ENCODE data around the gene MTHFD2L. TPM values are rescaled to one million over a fixed set of nuclear protein-coding genes. Genes with fewer than 3 reads are reported as not detected.

Gene MTHFD2L
- total RNA-seq, 1 donor from 2014 or later: 14.6 TPM

- Mint-ChIP-seq H3K4me1 (ENCODE audit: unreplicated experiment) (no peaks in the 10 kb centered on the region), H3K36me3 (no peaks in the 10 kb centered on the region), H3K27me3 (no peaks in the 10 kb centered on the region), H3K27ac (no peak overlapping the region), H3K4me3 (no peak overlapping the region), H3K9me3 (peaks cover 8% of the 10 kb centered on the region)
- no peak for TF ChIP-seq CTCF (conservative IDR thresholded peaks at IDR 0.05)
- DNase-seq (ENCODE audit: extremely low spot score, unreplicated experiment): no peak
Measured at GRCh38 chr4:74327762-74328161, 169.8 kb downstream of the MTHFD2L start.

DNA sequence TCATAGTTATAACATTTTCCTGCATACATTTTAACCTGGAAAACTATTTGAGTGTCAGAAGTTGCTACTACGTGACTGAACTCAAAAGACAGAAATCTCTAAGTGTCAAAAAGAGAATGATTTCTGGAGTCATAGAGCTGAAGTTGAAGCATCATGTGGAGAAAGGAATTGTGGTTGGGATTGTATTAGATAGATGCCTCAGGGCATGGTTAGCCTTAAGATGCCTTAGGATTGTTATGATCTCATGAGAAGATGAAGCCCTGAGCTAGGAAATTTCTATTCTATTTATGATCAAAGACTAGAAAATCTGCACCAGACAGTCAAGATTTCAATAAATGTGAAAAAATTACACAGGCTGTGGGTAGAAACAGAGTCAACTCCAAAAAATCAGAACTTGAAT lies 170.6 kb downstream of the MTHFD2L start:
- Mint-ChIP-seq H3K9me3 (peaks cover 8% of the 10 kb centered on the region), H3K4me3 (no peak overlapping the region), H3K4me1 (ENCODE audit: unreplicated experiment) (no peaks in the 10 kb centered on the region), H3K27ac (no peak overlapping the region), H3K36me3 (no peaks in the 10 kb centered on the region), H3K27me3 (no peaks in the 10 kb centered on the region)
- no peak for TF ChIP-seq CTCF (conservative IDR thresholded peaks at IDR 0.05)
- DNase-seq (ENCODE audit: extremely low spot score, unreplicated experiment): no peak

GRCh38 chr4:74329307-74329706 lies 171.4 kb downstream of the MTHFD2L start:
- Mint-ChIP-seq H3K4me1 (ENCODE audit: unreplicated experiment) (no peaks in the 10 kb centered on the region), H3K27ac (no peak overlapping the region), H3K9me3 (peaks cover 8% of the 10 kb centered on the region), H3K4me3 (no peak overlapping the region), H3K27me3 (no peaks in the 10 kb centered on the region), H3K36me3 (no peaks in the 10 kb centered on the region)
- no peak for TF ChIP-seq CTCF (conservative IDR thresholded peaks at IDR 0.05)
- DNase-seq (ENCODE audit: extremely low spot score, unreplicated experiment): no peak

DNA sequence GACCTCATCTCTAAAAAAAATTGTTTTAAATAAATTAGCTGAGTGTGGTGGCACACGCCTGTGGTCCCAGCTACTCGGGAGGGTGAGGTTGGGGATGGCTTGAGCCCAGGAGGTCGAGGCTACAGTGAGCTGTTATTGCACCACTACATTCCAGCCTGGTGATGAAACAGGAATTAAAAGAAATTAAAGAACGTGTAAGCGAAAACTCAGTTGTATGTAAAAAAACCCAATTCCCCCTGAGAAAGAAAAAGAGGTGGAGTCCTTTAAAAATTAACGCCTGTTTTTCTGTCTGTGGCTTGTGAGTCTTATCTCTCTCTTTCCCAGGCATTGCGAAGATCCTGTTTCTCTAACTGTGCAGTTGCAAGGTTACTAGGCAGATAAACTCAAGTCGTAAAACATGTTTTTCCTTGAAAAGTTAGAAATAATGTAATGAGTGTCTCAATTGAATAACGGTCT lies 172.4 kb downstream of the MTHFD2L start:
- no peaks in the 10 kb centered on the region for H3K36me3 Mint-ChIP-seq
- DNase-seq (ENCODE audit: extremely low spot score, unreplicated experiment): no peak
- peaks cover 13% of the 10 kb centered on the region for H3K9me3 Mint-ChIP-seq
- H3K4me3 Mint-ChIP-seq: no peak overlapping the region
- no peak for TF ChIP-seq CTCF (conservative IDR thresholded peaks at IDR 0.05)
- H3K27ac Mint-ChIP-seq: no peak overlapping the region
- no peaks in the 10 kb centered on the region for H3K4me1 Mint-ChIP-seq (ENCODE audit: unreplicated experiment)
- H3K27me3 Mint-ChIP-seq: no peaks in the 10 kb centered on the region

GRCh38 chr4:74331252-74331651 lies 173.3 kb downstream of the MTHFD2L start:
- DNase-seq (ENCODE audit: extremely low spot score, unreplicated experiment): no peak
- Mint-ChIP-seq H3K4me1 (ENCODE audit: unreplicated experiment) (no peaks in the 10 kb centered on the region), H3K27ac (no peak overlapping the region), H3K4me3 (no peak overlapping the region), H3K27me3 (no peaks in the 10 kb centered on the region), H3K36me3 (no peaks in the 10 kb centered on the region), H3K9me3 (peaks cover 13% of the 10 kb centered on the region)
- no peak for TF ChIP-seq CTCF (conservative IDR thresholded peaks at IDR 0.05)

DNA sequence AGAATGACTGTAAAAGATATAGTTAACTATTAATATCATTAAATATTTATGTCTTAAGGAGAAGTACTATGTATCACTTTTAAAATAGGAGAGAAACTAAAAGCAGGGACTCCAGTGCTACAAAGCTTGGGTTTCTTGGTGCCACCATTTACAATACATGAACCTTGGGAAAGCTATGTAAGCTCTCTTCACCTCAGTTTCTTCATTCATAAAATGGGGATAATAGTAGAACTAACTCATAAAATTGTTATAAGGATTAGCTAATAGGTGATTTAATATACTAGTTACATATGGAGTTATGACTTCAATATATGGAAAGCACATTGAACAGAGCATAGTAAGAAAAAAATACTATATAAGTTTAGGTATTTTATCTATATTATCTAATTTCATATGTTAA lies 174.0 kb downstream of the MTHFD2L start:
- H3K4me1 Mint-ChIP-seq (ENCODE audit: unreplicated experiment): no peaks in the 10 kb centered on the region
- H3K4me3 Mint-ChIP-seq: no peak overlapping the region
- H3K27ac Mint-ChIP-seq: no peak overlapping the region
- H3K27me3 Mint-ChIP-seq: no peaks in the 10 kb centered on the region
- DNase-seq (ENCODE audit: extremely low spot score, unreplicated experiment): no peak
- H3K9me3 Mint-ChIP-seq: peaks cover 13% of the 10 kb centered on the region
- no peaks in the 10 kb centered on the region for H3K36me3 Mint-ChIP-seq
- TF ChIP-seq CTCF (conservative IDR thresholded peaks at IDR 0.05): no peak

All from type B pancreatic cell (in vitro differentiated cells).